Hematopoietic multipotent progenitor cell treated with erythropoietin and hydrocortisone succinate and interleukin-3 and kit ligand, for 4 days (in vitro differentiated cells): ENCODE measurements around the gene MGAT3.

Source experiments
- DNase-seq: peaks from one replicate; pipeline ENCODE4 v3.0.0-alpha.2; 2015

The MGAT3 gene

DNA sequence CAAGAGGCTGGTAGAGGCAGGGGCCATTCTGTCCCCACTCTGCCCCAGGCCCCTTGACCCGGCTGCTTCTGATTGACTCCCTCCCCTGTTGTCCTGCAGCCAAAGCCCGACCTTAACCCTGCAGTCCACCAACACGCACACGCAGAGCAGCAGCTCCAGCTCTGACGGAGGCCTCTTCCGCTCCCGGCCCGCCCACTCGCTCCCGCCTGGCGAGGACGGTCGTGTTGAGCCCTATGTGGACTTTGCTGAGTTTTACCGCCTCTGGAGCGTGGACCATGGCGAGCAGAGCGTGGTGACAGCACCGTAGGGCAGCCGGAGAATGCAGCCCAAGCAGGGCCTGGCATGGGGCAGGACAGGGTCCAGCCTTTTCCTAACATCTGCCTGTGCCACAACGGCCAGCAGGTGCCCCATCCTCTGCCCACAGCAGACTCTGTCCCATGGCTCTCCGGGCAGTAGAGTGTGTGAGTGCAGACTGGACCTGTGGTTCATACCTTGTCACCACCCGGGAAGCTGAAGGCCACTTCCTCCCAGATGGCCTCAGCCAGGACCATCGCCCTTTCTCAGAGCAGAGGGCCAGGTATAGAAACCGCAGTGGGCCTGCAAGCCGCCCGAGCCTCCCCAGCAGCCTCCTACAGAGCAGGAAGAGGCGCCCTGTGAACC is 26.8 kb upstream of the MGAT3 start:
- DNase-seq: no peak

DNA sequence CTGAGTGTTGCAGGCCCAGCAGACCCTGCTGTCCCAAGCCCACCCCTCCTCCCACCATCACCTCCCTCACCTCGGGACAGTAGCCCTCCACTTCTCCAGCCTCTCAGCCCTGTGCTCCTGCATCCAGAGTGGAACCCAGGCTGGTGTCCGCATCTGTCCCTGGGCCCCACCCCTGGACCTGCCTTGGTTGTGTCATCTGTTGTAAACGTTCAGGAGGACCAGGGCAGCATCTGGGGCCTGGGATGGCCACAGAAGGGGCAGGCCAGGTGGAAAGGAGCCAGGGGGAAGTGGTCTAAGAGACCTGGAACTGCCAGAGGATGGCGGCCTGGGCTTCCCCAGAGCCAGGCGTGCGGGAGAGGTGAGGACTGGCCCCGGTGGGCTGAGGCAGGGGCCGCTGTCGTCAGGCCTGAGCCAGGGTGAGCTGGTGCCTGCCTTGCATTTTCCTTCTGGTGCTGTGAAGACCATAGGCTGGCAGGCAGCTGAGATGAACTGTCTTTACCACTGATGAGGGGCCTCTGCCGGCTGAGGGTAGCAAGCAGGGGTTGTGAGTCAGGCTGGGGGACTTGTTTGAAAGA is 26.1 kb upstream of the MGAT3 start:
- no peak for DNase-seq

DNA sequence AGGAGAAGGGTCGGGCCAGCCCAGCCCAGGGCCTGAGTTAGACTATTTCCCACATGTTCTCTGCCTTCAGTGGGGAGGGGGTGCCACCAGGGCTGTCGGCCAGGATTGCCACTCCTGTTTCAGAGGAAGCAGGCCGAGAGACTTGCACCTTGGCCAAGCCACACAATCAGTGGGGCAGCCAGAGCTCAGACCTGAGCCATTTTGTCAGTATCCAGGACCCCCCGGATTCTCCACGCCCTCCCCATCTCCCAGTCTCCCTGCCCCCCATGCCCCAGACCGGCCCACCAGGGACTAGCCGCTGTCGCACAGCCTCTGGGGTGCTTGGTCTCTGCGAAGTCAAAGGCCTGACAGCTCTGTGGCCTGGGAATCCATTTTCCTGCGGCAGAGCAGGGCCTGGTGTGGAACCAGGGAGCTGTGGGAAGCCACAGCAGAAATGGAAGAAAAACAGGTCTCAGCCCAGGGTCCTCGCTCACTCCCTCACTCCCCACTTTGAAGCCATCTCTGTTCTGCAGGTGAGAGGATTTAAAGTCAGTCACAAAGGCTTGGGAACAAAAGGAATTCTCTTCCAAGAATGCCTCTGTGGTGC is 25.5 kb upstream of the MGAT3 start:
- DNase-seq: no peak

DNA sequence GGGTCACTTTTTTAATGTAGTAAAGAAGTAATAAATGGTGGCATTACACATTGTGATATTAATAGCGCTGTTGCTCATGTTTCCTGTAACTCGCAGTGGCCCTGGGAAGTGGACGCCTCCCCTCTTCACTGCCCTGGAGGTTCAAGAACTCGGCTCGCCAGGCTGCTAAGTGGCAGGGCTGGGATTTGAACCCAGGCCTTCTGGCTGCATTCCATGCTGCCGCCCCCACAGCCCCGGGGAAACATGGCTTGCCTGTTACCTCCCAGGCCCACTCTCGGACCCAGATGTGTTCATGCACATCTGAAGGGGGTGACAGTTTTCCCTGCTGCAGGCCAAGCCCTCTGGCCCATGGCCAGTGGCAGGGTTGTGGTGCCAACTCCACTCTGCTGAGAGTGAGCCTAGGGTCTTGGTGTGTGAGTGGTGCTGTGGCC is 25.0 kb upstream of the MGAT3 start:
- no peak for DNase-seq

DNA sequence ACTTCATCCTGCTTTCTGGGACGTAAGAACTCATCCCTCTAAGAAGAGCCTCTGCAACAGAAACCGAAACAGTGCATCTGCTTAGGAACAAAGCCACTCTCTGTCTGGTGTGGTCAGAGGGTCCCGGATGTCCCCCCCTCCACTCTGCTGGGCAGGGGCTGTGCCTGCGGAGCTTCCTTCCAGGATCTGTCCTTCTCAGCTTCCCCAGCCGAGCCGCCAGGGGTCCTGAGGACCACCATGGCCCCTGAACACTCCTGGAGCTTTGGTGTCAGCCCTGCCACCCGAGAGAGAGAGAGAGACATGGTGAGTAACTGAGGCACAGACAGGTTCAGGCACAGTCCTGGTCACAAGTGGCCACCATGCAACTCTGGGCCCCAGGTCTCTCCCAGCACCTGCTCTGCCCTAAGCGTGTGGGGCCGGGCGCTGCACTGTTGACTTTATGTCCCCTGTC is 24.4 kb upstream of the MGAT3 start:
- no peak for DNase-seq

DNA sequence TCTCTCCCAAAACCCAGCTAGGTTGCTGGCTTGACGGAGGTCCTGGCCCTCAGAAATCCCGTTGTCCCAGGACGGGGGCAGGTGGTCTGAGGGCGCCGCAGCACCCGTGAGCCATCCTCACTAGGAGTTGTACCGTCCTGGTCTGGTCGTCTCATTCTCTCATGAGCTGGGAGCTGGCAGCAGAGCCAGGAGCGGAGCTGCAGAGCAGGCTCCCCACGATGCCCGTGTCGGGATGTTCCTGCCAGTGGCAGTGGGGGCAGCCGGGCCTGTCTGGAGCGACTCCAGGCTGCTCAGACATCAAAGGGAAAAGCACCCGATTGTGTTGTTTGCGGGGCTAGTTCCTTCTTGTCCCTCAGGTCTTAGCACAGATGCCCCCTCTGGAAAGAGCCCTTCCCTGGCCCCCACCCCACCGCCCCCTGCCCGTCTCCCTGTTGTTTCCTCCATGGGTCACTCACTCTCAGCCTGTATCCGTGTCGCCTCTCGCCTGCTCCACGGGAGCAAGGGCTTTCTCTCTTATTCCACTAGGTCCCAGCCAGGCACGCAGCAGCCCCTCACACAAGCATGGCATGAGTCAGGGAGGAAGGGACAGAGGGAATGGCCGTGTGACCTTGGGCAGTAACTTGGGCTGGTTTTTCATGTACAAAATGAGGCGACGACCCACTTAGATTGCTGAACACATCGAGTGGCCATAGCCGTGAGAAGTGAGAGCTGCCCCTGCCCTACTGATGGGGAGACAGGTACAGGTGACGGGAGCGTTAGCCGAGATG is 23.2 kb upstream of the MGAT3 start:
- DNase-seq: no peak

DNA sequence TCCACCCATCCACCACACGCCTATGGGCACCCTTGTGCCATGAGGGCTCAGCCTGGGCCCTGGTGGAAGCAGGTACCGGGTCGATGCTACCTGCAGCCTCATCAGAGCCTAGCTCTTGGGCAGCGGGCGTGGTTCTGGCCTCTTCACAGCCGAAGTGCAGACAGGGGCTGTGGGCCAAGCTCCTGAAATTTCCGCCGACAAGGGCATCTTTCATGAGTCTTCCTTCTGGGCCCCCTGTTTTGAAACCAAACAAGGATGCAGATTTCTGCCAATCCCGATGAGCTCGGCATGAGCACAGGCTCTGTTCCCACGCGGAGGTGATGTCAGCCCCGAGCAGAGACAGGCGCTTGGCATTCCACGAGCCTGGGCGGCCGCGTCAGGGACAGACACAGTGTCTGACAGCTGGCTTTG is 22.6 kb upstream of the MGAT3 start:
- no peak for DNase-seq

DNA sequence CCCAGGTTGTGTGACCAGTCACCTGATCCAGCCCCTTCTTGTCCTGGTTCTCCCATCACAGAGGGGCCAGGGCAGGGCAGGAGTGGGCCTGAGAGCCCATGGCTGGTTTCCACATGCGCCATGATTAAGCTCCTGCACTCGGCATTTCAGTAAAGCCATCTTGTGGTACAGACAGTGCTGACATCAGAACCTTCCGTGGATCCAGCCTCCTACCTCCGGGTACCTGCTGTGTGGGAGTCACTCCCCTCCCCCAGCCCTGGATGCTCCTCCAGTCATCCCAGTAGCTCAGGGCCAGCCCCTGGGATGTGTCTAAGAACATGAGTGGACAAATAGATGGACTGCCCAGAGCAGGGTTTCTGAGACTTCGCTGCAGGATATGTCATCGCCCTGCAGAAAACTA is 22.1 kb upstream of the MGAT3 start:
- DNase-seq: no peak

DNA sequence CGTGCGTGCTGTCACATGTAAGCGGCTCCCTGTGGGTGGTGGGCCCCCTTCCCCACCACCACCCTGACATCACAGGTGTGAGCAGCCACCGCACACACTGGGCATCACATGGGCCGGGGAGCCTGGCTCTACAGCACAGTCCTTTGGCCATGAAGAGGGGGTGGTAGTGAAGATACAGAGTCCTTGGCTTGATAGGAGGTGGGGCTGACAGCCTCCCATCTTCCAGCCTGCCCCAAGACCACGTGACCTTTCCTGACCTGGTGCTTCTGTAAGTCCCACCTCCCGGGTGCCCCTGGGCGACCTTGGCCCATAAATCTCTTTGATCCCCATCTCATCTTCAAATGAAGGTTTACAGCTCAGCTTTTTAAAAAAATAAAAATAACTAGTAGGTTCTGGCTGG is 21.2 kb upstream of the MGAT3 start:
- DNase-seq: no peak

DNA sequence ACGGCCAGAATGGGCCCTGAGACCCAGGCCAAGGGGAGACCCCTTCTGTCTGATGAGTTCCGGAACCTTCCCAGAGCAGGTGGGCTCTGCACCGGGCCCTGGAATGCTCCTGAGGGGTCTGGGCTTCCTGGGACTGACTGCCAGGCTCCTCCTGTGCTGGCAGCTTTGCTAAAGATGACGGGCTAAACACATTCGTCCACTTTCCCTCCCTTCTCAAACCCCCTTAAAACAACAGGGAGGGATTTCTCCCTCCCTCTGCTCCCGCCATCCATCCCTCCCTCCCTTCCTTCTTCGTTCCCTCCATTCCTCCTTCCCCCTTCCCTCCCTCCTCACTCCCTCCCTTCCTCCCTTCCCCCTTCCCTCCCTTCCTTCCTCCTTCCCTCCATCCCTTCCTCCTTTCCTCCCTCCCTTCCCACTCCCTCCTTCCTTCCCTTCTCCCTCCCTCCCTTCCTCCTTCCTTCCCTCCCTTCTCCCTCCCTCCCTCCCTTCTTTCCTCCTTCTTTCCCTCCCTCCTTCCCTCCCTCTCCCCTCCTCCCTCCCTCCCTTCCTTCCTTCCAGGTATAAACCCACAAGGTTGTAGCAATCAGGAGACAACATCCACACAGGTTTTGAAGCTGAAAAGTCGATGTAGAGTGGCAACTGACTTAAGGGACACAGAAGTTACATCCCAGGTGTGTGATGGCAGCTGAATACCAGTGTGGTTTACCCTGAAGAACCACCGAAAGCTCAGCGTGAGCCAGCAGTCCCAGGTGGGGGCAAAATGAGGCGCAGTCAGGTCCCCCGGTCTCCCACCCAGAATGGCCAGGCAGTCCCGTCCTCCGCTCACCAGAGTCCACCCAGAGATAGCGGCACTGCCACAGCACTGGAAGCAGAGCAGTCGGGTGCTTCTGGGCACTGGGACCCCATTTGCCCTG is 18.8 kb upstream of the MGAT3 start:
- DNase-seq: no peak

DNA sequence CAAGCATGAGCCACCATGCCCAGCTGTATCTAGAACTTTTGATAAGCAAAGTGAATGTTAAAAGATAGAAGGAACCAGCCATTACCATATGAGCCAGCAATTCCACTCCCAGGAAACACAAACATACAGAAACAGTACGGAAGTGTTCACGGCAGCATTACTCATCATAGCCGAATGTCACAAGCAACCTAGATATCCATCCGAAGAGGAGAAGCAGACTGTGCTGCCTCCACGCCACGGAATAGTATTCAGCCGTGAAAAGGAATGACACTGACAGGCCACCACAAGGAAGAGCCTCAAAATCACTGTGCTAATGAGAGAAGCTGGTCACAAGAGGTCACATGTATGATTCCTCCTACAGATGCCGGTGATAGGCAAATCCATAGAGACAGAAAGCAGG is 17.6 kb upstream of the MGAT3 start:
- DNase-seq: no peak

DNA sequence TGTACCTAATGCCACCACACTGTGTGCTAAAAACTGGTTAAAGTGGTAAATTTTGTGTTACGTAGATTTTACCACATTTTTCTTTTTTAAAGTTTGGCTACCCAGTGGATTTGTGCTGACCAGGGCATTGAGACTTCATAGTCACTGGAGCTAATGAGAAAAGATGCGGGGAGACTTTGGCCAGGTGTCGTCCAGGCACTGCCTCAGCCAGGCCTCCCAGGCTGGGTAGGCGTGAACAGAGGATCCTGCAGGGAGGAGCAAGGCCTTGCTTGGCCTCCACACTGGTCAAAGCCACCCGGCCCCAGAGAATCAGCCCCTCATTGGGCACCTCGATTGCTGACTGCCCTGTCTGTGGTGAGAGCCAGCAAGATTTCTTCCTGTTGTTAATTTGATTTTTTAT is 13.4 kb upstream of the MGAT3 start:
- no peak for DNase-seq

DNA sequence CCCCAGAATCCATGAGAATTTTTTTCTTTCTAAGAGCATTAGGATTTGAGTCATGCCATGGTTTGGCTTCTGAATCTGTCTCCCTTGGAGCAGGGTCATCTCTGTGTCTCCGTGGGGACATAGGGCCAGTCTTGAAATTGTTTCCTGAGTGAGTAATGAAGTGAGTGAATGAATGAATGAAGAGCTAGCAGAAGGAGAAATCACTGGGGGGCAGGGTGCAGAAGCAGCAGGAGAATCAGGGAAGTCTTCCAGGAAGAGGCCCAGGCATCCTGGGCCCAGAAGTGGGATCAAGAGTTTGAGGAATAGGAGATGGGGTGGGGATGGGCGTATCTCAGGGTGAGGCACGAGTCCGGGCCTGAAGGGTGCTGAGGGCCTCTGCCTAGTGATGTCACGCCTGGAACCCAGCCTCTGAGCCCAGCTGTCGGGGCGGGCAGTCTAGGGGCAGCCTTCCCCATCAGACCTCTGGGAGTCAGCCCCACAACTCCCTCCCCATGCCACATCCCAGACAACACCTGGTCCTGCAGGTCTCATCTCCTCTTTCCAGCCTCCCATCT is 12.5 kb upstream of the MGAT3 start:
- DNase-seq: no peak

DNA sequence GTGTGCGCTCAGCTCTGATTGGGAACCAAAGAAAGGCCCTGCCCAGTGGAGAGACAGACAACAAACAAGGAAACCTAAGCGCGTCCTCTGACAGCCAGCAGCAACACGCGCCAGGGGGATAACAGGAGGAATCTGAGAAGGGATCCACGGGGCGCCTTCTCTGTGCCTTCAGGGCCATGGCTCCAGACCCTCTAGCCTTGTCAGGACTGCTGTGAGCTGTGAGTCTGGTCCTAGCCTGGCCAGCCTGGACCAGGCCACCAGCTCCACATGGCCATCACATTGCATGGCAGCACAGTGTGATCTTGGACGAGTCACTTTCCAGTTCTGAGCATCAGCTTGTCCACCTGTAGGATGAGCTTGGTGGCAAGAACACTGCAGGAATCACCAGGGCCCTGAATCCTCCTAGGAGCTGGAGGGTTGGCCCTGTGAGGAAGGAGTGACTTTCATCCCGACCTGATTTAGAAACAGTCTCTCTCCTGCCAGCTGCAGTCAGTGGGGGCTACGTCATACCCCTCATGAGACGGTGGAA is 11.8 kb upstream of the MGAT3 start:
- DNase-seq: no peak

DNA sequence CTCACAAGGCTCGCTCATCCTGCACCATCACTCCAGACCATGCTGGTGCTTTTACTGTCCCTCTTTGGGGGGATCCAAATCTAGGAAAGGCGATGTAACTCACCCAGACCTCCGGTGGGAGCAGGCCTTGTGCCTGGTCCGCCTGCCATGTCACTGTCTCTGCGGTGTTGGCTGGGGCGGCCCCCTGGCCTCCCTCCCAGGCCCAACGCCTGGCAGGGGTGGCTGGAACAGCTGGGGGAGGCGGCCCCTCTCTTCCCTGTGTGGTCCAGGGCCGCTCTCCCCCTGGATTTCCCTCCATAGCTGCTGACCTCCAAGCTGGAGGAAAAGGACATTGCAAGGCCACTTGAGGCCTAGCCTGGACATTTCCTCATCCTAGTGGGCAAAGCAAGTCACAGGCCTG is 11.1 kb upstream of the MGAT3 start:
- DNase-seq: no peak

DNA sequence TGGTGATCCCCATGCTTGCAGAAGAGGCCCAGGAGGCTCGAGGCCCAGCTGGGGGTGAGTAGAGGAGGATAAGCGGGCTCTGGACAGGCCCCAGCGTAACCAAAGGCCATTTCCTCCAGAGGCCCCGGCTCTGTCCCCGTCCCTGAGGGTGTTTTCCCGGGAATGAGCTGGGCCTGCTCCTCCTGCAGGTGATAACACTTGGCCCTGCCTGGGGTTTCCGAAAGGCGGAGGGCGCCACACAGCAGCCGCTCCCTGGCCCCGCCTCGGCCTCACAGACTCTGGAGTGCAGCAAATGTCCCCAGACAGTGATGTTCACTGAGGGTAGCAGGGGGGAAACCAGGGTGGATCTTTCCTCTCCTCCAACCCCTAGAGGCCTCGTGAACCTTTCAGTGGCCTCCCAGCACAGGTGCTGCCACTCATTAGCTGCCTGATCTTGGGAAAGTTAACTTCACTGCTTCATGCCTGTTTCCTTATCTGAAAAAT is 10.5 kb upstream of the MGAT3 start:
- DNase-seq: no peak

DNA sequence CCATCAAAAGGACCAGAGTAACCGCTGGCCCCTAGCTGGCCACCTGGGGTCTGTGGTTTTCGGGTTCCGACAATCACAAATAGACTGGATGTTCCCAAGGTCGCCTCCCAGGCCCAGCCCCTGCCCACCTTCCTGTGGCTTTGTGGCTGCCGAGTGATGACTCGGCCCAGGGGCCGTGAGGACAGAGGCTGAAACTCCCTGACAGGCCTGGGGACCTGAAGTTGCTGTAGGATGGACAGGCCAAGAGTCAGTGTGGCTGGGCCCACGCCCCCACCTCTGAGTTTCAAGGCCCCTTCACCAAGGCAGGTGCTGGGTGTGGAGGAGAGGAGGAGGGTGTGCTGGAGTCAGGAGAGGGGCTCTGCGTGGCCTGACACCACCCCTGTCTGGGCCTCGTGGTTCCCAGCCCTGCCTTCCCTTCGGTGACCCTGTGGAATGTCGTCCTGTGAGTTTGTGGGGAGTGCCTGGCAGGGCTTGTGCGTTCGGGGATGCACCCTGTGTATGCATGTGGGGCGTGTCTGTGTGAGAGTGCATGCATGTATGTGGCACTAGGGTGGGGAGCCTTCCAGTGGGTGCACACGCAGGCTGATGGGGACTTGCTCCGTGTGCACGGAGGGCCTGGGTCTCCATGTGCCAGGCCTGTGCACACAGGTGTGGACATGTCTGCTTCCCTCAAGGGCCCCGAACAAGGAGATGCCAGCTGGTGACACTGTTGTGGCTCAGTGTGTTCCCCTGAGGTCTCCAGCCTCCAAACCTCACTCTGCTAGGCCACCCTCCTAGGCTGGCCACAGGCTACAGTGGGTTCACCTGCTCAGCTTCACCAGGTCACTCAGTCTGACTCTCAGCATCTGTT is 8.4 kb upstream of the MGAT3 start:
- DNase-seq: no peak

DNA sequence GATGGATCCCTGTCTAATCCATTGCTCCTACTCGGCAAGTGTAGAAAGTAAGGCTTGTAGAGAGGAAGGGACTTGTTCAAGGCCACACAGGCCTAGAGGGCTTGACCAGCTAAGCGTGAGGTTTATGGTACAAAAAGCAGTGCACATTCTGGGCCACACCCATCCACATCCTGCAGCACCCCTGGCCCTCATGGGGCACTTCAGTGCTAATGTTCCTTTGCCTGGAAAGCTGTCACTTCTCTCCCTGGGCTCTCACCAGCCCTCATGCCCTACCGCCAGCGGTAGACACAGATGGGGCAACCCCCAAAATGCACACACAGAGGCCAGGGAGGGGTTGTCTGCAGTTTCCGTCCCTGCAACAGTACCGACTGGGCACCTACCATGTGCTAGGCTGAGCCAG is 7.1 kb upstream of the MGAT3 start:
- DNase-seq: peak; percentile 46

DNA sequence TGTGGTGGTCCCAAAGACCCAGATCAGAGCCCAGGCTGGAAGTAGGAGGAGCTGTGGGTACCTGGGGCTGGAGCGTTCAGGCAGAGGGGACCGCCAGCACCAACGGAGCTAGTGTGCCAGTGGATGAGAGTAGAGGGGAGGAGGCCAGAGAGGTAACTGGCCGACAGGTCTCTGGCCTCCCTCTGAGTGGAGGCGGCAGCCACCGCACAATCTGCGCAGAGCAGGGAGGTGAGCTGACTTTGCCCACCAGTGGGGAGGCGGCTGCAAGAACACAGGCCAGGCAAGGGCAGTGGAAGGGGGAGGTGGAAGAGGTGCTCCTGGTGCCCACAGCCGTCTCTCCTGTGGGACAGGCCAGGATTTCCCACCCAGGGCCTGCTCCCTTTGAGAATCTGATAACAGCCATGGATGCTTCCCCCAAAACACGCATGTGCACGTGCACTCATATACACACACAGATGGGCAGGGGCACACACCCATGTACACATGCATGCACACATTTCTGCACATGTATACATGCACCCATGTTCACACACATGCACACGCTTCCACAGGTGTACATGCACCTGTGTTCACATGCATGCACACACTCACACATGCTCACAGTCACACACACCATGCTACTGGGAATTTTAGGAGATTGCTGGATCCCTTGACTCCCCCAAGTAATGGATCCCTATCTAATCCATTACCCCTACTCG is 6.4 kb upstream of the MGAT3 start:
- no peak for DNase-seq

DNA sequence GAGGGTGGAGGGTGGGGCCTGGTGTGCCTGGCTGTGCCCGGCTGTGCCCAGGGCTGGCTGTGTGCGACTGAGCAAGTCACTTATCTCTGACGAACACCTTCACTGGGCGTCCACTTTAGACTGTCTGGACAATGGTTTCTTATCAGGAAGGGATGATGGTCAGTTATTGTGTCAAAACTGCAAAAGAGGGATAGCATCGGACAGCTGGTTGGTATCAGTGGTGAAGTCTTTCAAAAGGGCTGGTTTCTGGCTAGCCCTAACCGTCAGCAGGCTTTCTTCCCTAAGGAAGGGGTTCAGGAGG is 4.1 kb upstream of the MGAT3 start:
- DNase-seq: peak; percentile 94
